NCI-H146 treated with DMSO at 0.1 percent for 48 hours (cell line): ENCODE measurements around the gene INSIG1.

Experiments used
- DNase-seq: peaks from one replicate; lab custom pipeline; 2025; ENCODE audit not compliant: unreplicated experiment; lab: John Stamatoyannopoulos, UW

INSIG1 gene

GRCh38 chr7:155300641-155301452 is 3.2 kb downstream of the INSIG1 start:
- no peak for DNase-seq

- DNase-seq = no peak
Observed at GRCh38 chr7:155303039-155303593, 5.4 kb downstream of the INSIG1 start.

- no peak for DNase-seq
Observed at GRCh38 chr7:155303897-155304296, 6.2 kb downstream of the INSIG1 start.

- DNase-seq = no peak
Observed at GRCh38 chr7:155305231-155305904, 7.7 kb downstream of the INSIG1 start.

- DNase-seq = no peak
Observed at GRCh38 chr7:155306673-155307470, 9.2 kb downstream of the INSIG1 start.

GRCh38 chr7:155308330-155309020 is 10.8 kb downstream of the INSIG1 start:
- DNase-seq = no peak

GRCh38 chr7:155309021-155309338 is 11.3 kb downstream of the INSIG1 start:
- no peak for DNase-seq

- DNase-seq = no peak
Observed at GRCh38 chr7:155310425-155311114, 12.9 kb downstream of the INSIG1 start.

- DNase-seq = no peak
Observed at GRCh38 chr7:155311826-155312537, 14.3 kb downstream of the INSIG1 start.

- DNase-seq = no peak
Observed at GRCh38 chr7:155312633-155313032, 15.0 kb downstream of the INSIG1 start.

GRCh38 chr7:155313096-155313495 is 15.4 kb downstream of the INSIG1 start:
- DNase-seq = no peak

- no peak for DNase-seq
Observed at GRCh38 chr7:155315977-155316376, 18.3 kb downstream of the INSIG1 start.

GRCh38 chr7:155316427-155317113 is 18.9 kb downstream of the INSIG1 start:
- DNase-seq = no peak

- no peak for DNase-seq
Observed at GRCh38 chr7:155317114-155317434, 19.4 kb downstream of the INSIG1 start.

GRCh38 chr7:155318245-155318644 is 20.6 kb downstream of the INSIG1 start:
- DNase-seq = no peak

- DNase-seq = no peak
Observed at GRCh38 chr7:155322530-155322929, 24.9 kb downstream of the INSIG1 start.

- no peak for DNase-seq
Observed at GRCh38 chr7:155323001-155323638, 25.4 kb downstream of the INSIG1 start.

GRCh38 chr7:155324012-155324917 is 26.6 kb downstream of the INSIG1 start:
- no peak for DNase-seq
